GM18507 (cell line): ENCODE results near the gene HADH.
"Not testable (repeated sequence)": the region's sequence is repeated elsewhere in the genome, so short reads cannot be mapped to it uniquely, and the experiment has no call there.

Experiments used
- DNase-seq: peaks from one replicate; pipeline ENCODE4 v3.0.0; 2011; ENCODE audit warnings: low read depth; ENCODE audit not compliant: insufficient read length; ENCODE audit errors: extremely low spot score
- FAIRE-seq: peaks from 2 replicates; lab custom pipeline; 2011; peaks lifted over from hg19 to GRCh38; lab: Jason Lieb, UNC

The HADH gene

GRCh38 chr4:108024878-108025165 lies 35.1 kb downstream of the HADH start:
- no peak for FAIRE-seq
- DNase-seq = no peak

- no peak for DNase-seq
- no peak for FAIRE-seq
Observed at GRCh38 chr4:108029016-108029720, 39.5 kb downstream of the HADH start.

GRCh38 chr4:108029731-108030130 lies 40.0 kb downstream of the HADH start:
- DNase-seq = no peak

GRCh38 chr4:108030332-108030731 lies 40.6 kb downstream of the HADH start:
- DNase-seq = peak; percentile 29
- peak; percentile 80 for FAIRE-seq

More at GRCh38 chr4:108029731-108030130, 40.0 kb downstream of the HADH start:
- FAIRE-seq = no peak

GRCh38 chr4:108031427-108032083 lies 41.9 kb downstream of the HADH start:
- FAIRE-seq = no peak
- DNase-seq = no peak

- FAIRE-seq = no peak
- DNase-seq = no peak
Observed at GRCh38 chr4:108033348-108033747, 43.7 kb downstream of the HADH start.

GRCh38 chr4:108034565-108034964 lies 44.9 kb downstream of the HADH start:
- no peak for FAIRE-seq
- DNase-seq = no peak

GRCh38 chr4:108035691-108036090 lies 46.0 kb downstream of the HADH start:
- no peak for DNase-seq
- FAIRE-seq = peak; percentile 67

- FAIRE-seq (peak; percentile 62), DNase-seq (no peak)
Observed at GRCh38 chr4:108036213-108036612, 46.5 kb downstream of the HADH start.

- FAIRE-seq (no peak), DNase-seq (no peak)
Observed at GRCh38 chr4:108037884-108038283, 48.2 kb downstream of the HADH start.

GRCh38 chr4:108042927-108043326 lies 53.2 kb downstream of the HADH start:
- FAIRE-seq = no peak
- DNase-seq = no peak

GRCh38 chr4:108043526-108043925 lies 53.8 kb downstream of the HADH start:
- FAIRE-seq (no peak), DNase-seq (no peak)

- no peak for FAIRE-seq
Observed at GRCh38 chr4:108044951-108045686, 55.4 kb downstream of the HADH start.

GRCh38 chr4:108045687-108046024 lies 56.0 kb downstream of the HADH start:
- no peak for FAIRE-seq
- DNase-seq = no peak

More at GRCh38 chr4:108044951-108045686, 55.4 kb downstream of the HADH start:
- DNase-seq = no peak

- no peak for FAIRE-seq
- no peak for DNase-seq
Observed at GRCh38 chr4:108047199-108047598, 57.5 kb downstream of the HADH start.

GRCh38 chr4:108048157-108048556 lies 58.5 kb downstream of the HADH start:
- FAIRE-seq = no peak
- DNase-seq = no peak

- DNase-seq (no peak), FAIRE-seq (no peak)
Observed at GRCh38 chr4:108048997-108049396, 59.3 kb downstream of the HADH start.

- no peak for DNase-seq
- no peak for FAIRE-seq
Observed at GRCh38 chr4:108049406-108049805, 59.7 kb downstream of the HADH start.

GRCh38 chr4:108050166-108051111 lies 60.8 kb downstream of the HADH start:
- not testable (repeated sequence) for DNase-seq, FAIRE-seq

GRCh38 chr4:108051343-108051742 lies 61.7 kb downstream of the HADH start:
- no peak for DNase-seq
- FAIRE-seq = no peak
